A673 (cell line): ENCODE results near the gene HDAC1.

Source experiments
- EZH2 ChIP-seq: fragments of 200-600 bp; sonication (generic); IDR thresholded peaks from 2 replicates; pipeline ENCODE4 v1.6.1; 2017; ENCODE audit warnings: borderline replicate concordance, low read depth, mild to moderate bottlenecking, mixed read lengths, antibody characterized with exemption, low read length; ENCODE audit not compliant: poor library complexity, severe bottlenecking
- TF ChIP-seq, protein P1 (sequence below): fragments of 300-800, 200-600 bp; sonication (generic); conservative IDR thresholded peaks from 2 replicates; pipeline ENCODE4 v1.5.1; 2017; ENCODE audit warnings: low read depth, mild to moderate bottlenecking, antibody characterized with exemption, low read length, moderate library complexity, mixed read lengths

DNA sequence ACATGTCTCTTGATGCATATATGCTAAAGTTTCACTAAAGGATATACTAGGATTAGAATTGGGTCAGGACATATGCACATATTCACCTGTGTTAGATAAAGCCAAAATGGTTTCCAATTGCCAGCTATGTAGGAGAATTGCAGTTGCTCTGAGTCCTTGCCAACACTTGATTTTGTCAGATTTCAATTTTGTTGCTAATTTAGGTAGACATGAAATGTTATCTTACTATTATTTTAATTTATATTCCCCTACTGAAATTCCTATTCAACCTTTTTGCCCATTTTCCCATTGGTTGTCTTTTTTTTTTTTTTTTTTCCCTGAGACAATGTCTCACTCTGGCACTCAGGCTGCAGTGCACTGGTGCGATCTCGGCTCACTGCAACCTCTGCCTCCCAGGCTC is 13.4 kb downstream of the HDAC1 start:
- TF ChIP-seq, protein P1, sequence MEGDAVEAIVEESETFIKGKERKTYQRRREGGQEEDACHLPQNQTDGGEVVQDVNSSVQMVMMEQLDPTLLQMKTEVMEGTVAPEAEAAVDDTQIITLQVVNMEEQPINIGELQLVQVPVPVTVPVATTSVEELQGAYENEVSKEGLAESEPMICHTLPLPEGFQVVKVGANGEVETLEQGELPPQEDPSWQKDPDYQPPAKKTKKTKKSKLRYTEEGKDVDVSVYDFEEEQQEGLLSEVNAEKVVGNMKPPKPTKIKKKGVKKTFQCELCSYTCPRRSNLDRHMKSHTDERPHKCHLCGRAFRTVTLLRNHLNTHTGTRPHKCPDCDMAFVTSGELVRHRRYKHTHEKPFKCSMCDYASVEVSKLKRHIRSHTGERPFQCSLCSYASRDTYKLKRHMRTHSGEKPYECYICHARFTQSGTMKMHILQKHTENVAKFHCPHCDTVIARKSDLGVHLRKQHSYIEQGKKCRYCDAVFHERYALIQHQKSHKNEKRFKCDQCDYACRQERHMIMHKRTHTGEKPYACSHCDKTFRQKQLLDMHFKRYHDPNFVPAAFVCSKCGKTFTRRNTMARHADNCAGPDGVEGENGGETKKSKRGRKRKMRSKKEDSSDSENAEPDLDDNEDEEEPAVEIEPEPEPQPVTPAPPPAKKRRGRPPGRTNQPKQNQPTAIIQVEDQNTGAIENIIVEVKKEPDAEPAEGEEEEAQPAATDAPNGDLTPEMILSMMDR, result no peak
- no peak for TF ChIP-seq EZH2
